NCI-H128 (cell line): ENCODE data around the gene ACSS1.

Experiments
- DNase-seq: peaks from one replicate; lab custom pipeline; 2025; ENCODE audit not compliant: unreplicated experiment; lab: John Stamatoyannopoulos, UW

ACSS1 gene

DNA sequence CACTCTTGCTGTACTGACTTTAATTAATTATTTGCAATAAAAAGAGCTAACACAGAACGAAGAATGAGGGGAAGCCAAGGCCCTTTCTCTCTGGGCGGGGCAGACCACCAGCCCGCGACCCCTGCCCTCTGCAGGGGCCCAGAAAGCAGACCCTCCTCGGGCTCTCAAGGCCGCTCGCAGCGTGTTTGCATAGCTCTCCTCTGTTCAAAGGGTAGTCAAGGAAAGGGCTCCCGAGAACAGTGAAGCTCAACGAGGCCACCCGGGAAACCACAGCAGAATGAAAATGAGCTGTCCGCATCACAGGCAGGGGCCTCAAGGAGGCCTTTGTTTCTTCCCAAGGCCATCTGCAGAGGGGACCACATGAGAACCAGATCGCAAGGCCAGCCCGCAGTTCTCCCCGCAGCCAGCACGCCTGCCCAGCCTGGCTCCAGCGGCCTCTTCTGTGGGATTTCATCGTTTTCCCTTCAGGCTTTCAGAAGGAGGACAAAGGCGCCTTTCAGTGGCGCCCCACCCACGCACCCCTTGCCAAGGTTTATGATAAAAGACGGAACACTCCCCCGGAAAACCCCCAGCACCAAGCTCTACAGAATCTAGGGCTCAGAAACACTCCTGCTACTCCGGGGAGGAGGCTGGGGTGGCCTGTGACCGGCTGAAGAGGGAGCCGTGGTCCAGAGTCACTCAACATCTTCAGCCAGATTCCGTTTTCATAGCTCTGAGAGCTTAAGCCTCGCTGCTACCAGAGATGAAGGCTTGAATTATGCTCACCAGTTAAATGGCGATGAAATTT, 25.3 kb downstream of the ACSS1 start:
- DNase-seq: no peak

DNA sequence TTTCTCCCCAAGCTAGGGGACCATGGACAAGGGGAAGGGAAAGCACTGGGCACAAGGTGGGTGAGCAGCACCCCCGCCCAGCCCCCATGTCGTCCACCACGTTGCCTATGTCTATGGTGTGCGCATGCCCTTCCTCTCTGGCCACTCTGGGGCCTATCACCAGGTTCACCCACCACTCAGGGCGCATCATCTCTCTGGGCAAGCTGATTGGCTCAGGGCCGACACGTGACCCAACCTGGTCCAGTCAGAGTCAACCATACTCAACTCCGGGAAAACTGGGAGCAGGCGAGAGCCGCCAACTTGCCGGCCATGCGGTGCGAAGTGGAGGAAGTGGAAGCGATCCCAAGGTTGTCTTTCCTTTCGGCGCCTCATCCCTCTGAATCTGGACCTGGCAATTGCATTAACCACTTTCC, 25.9 kb downstream of the ACSS1 start:
- DNase-seq: no peak

DNA sequence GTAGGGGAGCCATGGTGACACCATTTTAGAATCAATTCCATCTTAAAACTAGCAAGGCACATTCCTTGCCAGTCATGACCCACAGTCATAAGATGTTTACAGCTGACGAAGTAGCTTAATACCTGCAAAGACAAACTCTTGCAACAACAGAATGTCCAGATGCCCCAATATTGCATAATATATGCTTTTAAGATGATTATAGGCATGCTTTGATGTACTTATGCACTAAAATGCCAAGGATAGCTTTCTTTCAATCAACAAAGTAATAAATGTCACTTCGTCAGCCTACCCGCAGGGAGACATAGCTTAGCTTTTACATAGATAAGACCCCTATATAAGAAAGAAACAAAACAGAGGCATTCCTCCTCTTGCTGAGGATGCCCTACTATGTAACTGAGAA, 26.7 kb downstream of the ACSS1 start:
- no peak for DNase-seq

DNA sequence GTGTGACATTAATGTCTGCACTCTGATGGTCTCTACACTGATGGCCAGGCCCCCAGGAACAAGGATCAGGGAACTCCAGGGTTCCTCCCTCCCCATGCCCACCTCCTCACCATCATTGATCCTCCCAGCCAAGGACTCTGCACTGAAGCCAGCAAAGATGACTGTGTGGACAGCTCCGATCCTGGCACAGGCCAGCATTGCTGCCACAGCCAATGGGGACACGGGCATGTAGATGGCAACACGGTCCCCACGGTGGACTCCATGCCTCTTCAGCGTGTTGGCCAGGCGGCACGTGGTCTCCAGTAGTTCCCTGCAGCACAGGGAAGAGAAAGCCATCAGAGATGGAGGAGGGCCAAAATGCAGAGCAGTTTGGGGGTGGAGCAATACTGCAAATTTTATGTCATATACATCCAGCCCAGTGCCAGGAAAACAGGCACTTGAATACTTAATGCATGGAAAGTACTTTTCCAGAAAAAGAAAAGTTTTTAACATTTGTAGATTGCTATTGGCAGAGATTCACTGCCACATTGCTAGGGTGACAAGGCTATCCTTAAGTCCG, 27.2 kb downstream of the ACSS1 start:
- DNase-seq: no peak

DNA sequence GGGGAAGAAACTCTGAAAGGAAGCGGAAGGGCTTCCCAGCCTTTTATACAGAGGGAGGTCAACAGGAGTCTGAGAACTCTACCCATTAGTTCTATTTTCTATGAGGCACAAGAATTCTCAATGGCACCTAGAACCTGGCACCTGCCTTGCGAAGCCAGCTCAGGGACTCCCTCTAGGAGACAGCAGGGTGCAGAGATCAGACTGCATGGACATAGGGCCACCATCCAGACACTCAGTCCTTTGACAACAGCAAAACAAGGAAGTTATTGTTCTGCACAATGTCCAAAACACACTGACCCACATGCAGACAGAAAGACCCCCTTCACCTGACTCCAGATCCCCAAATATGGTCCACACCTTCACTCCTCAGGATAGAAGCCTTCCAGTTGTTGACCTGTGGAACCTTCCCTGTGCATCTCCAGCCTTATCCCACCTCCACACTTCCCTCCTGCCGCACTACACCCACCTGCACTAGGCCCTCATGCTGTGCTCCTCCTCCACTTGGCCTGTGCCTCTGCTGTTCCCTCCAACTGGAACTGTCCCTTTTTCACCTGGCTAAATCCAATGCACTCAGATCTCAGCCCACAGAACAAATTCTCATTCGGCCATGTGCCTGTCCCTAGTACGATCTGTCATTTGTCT, 27.8 kb downstream of the ACSS1 start:
- no peak for DNase-seq

DNA sequence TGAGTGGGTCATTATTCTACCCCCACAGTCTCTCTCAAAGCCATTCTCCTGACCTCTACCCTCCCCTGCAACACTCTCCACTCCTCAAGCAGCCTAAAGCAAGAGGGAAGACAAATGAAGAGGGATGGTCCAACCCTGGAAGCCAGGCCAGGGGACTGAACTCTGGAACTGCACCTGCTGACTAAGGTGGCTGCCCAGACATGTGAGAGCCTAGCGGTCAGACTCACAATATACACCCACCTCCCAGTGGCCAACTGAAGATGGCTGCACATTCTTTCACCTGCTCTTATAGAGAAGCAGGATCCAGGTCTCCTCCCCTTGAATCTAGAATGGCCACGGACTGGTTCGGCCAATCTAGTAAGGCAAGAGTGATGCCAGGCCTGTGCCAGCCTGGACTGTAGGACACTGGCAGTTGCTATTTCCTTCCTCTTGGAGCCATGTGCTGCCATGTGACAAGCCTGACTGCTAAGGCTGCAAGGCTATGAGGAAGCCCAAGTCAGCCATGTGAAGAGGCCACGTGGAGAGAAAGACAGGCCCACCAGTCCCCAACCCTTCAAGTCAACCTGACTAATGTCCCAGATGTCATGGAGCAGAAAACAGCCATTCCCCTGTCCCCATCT, 31.8 kb downstream of the ACSS1 start:
- no peak for DNase-seq

DNA sequence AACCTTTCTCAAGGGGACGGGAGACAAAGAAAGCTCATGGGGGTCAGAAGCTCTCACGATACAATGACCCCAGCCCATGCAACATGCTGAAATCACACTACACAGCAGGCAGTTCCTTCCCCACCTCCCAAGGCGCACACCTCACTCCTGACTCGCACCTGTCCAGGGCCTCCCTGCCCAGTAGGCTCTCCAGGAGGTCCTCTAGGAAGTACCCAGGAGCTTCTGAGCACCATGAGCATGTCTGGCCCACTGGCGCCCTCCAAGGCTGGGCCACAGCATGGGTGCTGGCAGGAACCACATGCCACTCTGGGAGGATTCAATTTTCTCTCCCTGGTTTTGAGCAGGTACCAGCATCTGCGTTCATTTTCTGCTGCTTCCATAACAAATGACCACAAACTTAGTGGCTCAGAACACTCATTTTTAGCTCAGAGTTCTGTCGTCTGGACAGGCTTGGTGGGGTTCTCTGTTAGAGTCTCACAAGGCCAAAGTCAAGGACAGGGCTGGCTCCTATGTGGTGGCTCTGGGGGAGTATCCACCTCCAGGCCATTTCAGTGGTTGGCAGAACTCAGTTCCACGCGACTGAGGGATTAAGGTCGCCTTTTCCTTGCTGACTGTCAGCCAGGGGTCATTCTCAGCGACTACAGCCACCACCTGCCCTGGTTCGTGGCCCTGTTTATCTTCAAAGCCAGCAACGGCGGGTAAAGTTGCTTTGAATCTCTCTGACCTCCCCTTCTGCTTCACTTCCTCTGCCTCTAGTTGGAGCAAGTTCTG, 32.7 kb downstream of the ACSS1 start:
- no peak for DNase-seq

DNA sequence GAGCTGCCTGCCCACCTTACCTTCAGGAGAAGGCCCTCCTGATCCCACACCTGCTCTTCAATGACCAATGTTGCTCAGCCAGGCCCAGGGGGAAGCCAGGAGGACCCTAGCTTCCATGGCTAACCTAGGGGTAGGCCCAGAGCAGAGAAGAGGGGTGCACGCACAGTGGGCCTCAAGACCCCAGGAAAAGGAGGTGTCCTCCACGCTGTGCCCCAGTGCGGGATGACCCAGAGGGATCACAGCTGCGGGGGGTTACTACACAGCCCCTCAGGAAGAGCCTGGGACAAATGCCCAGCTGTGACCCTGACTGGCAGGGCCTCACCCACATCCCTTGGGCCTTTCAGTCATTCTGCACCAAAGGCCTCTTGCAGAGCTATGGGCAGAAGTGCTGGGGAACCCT, 33.8 kb downstream of the ACSS1 start:
- DNase-seq: no peak

DNA sequence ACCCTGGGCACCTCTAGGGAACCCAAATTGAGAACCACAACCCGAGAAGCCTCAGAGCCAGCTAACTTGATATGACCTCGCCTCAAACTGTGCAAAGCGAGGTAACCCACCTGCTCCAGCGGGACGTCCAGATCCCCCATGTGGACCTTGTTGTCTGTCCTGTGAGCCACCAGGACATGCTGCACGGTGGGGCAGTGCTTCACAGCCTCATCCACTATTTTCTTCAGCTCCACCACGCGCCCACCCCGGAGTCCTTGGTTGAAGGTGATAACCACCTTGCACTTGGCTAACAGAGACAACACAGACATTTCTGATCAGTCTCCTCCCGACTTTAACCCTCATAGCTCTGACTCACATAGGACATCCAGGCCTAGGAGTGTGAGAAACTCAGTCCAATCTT, 34.6 kb downstream of the ACSS1 start:
- no peak for DNase-seq

DNA sequence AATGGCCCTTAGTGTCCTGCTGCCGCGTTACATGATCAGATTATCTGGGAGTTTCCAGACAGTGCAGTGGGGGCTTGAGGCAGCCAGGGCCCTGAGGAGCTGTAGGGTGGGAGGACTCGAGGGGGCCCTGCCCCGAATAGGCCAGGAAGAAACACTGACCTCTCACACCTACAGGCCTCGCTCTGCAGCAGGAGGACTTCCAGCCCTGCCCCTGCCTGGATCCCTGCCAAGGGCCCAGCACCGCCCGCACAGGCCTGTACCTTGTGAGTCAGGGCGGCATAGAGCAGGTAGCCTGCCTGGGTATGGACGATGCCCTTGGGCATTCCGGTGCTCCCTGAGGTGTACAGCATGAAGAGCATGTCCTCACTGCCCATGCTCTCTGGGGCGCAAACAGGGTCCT, 35.3 kb downstream of the ACSS1 start:
- no peak for DNase-seq

DNA sequence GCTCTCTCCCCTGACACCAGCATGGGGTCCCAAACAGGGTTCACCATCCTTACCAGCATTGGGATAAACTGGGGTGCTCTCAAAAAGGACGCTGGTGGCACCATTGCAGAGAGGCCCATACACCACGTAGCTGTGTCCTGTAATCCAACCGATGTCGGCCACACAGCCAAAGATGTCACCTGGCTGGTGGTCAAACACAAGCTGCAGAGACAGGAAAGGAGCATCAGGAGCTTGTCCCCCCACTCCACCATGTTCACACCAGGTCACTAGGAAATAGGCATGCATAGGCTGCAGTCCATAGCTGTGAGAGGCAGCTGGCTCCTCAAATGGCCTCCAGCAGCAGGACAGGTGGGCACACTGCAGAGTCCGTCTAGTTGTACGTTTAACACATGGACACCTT, 36.6 kb downstream of the ACSS1 start:
- DNase-seq: no peak

DNA sequence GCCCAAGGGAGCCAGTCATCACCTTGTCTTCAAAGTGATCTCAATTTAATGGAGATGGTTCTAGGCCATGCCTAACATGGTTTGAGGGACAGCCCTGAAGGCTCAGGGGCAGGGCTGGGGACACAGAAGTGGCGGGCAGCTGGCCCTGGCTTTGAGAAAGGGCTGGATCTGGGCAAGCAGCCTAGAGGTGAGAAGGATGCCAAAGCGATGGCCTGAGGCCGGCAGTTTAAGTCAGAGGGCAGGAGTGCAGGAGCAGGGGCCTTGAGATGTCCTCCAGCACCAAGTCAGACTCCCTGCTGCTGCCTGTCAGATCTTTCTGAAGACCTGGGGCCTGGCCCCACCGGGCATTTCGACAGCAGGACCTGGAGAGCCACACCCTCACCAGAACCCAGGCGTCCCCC, 37.0 kb downstream of the ACSS1 start:
- no peak for DNase-seq

DNA sequence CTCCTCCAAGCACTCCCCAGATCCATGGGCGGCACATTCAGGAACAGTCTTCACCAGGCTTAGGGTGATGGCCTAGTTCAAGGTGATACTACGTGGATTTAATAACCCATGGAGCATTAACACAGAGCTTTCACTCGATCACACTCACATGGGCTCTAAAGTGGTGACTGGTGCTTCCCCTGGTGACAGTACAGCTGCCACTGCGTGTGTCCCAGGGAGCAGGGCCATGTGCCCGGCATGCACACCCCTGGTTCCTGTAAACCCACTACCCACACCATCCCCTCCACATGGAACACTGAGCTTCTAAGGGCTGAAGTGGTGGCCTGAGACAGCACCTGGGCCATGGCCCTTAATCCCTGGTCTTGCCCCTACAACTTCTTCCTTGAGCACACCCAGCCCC, 37.6 kb downstream of the ACSS1 start:
- no peak for DNase-seq

DNA sequence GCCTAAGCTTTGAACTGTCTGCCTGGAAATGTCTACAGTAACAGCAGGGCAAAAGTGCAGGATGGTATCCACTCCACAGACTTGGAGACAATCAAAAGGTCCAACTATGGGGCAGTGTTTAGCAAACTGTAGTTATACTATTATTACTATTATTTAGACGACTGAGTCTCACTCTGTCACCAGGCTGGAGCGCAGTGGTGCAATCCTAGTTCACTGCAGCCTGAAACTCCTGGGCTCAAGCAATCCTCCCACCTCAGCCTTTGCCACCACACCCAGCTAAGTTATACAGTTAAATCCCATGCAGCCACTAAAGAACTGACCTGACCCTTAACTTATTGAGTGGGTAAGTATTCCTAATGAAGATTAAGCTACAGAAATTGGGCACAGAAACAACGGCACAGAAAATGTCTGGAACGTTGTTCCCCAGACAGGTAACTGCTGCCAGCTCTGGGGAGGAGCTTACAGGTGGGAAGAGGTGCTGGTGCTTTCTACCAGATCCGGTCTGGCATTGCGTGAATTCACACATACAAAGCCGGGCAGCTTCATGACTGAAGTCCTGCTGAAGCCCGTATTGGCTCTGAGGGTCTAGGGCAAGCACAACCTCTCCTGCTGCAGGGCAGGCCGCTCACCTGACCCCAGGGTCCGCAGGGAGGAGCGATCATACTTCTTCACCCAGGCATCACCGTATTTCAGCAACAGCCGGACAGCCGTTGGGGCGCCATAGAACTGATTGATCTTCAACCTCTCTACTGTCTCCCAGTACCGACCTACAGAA, 38.4 kb downstream of the ACSS1 start:
- DNase-seq: no peak

DNA sequence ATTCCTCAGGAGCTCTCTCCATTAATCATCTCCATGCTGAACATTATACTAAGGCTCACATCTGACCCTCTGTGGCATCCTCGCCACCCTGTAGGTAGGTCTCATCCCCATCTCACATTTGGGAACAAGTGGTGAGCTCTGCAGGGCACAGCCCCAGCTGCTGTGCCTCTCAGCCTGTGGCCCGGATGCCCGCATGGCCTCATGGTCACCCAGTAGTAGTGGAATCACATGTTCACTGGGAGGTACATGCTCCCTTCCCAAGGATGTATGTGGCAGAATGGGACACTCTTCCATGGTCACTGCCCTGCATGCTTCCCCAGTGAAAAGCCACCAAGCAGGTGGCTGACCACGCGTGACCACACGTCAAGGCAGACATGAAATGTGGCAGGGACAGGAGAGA, 39.1 kb downstream of the ACSS1 start:
- no peak for DNase-seq

DNA sequence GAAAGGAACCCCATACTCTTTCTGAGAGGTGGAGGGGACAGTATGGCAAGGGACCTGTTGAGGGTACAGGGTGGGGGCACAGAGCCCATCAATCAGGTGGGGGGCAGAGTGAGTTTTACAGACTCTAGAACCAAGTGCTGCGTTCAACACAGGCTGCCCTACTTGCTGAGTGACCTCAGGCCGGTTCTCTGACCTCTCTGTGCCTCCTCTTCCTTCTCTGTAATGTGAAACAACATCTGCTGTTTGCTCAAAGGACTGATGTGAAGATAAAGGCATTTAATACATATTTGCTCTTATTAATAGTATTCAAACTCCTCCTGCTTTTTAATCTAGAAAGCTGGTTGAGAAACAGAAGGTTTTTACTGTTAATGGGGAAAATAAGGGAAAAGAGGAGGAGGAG, 39.5 kb downstream of the ACSS1 start:
- no peak for DNase-seq

DNA sequence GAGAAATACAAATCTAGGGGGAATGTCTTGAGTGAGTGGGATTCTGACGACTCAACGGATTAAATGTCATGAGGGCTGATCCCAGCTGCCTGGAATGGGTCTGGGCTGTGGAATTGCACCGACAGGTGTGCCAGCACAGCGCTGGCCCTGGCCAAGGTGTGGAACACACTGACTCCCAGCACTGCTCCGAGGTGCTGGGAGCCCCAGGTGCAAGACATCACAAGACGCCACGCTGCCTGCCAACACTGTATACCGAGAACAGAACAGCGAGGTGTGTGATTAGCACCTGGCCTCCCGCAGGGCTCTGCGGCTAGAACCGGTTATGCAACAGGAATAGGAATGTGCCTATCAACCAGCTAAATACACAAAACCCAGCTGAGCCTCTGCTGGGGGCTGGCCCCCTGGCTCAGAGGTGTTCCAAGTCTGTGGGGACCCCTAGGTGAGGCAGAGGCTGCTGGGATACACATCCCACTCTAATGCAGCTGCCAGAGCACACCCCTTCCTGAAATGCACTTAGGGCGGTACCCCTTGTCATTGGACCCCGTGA, 40.6 kb downstream of the ACSS1 start:
- DNase-seq: peak; percentile 13

DNA sequence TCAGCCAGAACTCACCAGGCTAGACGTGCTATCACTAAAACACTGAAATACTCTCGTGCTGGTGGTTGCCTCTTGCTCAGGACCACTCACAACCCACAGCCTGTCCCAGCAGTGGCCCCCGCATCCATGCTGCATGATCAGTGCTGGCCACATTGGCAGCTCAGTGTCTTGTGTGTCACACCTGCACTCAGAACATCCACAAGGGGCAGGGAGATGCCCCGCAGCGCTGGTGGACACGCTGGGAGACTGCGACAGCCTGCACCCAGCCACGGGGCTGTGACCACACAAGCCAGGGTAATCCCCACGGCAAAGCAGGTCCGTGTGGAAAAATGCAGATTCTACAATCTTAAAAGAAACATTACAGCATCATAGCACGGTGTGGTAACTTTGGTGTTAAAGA, 41.5 kb downstream of the ACSS1 start:
- no peak for DNase-seq

DNA sequence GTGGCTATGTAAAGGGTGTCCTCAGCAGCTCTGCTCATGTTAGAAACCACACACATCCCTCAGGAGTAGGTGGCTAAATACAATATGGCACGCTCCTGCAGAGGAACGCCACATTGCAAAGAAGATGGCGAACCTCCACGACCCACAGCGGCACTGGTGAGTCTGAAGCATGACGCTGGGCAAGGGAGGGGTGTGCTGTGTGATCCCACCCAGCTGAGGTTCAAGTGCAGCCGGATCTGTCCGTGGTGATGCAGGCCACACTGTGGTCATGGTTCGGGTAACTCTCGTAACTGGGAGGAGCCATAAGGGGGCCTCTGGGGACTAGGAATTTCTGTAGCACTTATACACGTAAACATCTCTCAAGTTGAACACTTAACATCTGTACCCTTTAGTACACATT, 42.0 kb downstream of the ACSS1 start:
- no peak for DNase-seq

DNA sequence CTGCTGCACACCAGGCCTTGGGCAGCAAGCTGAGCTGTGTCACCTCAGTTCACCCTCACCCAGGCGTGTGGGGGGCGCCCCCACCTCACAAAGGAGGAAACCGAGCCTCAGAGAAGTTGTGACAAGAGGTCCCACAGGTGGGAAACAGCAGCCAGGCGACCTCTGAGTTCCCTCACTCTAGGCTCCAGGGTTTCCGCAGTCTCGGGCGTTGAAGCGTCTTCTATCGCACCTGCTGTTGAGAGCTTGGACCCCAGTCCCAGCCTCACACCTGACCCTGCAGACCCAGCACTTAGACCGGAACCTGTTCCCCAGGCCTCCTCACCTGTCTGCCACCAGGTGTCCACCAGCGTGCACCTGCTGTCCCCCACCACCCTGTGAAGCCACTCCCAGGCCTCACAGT, 43.1 kb downstream of the ACSS1 start:
- no peak for DNase-seq
